OCI-LY7 (cell line): Measurements from ENCODE around the gene UQCR10.

Experiments
- EZH2phosphoT487 ChIP-seq: fragments of 200-600 bp; sonication (generic); IDR thresholded peaks from 2 replicates; pipeline ENCODE4 v1.6.1; 2018; ENCODE audit warnings: low read depth, borderline replicate concordance, mild to moderate bottlenecking, mixed run types, antibody characterized with exemption, low read length, moderate library complexity, mixed read lengths
- TF ChIP-seq, protein P1 (sequence below): fragments of 200-600 bp; sonication (generic); conservative IDR thresholded peaks from 2 replicates; pipeline ENCODE4 v1.5.1; 2014; ENCODE audit warnings: mild to moderate bottlenecking, antibody characterized with exemption, low read length, moderate library complexity, mixed read lengths

DNA sequence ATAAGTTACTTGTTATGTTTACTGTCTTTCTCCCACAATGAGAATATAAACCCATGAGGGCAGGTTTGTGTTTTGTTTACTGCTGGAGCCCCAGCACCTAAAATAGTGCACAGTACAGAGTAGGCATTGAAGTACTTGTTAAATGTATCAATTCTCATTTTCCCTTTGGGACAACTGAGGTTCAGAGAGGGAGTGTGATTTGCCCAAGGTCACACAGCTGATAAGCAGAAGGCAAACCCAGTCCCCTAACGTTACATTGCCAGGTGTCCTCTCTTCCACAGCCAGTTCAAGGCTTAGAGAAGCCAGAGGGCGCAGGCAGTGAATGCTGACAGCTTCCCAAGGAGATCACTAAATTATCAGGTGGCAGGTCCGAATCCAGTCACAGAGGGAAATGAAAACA is 17.1 kb upstream of the UQCR10 start:
- TF ChIP-seq, protein P1, sequence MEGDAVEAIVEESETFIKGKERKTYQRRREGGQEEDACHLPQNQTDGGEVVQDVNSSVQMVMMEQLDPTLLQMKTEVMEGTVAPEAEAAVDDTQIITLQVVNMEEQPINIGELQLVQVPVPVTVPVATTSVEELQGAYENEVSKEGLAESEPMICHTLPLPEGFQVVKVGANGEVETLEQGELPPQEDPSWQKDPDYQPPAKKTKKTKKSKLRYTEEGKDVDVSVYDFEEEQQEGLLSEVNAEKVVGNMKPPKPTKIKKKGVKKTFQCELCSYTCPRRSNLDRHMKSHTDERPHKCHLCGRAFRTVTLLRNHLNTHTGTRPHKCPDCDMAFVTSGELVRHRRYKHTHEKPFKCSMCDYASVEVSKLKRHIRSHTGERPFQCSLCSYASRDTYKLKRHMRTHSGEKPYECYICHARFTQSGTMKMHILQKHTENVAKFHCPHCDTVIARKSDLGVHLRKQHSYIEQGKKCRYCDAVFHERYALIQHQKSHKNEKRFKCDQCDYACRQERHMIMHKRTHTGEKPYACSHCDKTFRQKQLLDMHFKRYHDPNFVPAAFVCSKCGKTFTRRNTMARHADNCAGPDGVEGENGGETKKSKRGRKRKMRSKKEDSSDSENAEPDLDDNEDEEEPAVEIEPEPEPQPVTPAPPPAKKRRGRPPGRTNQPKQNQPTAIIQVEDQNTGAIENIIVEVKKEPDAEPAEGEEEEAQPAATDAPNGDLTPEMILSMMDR = no peak
- TF ChIP-seq EZH2phosphoT487 = no peak
